GM10266 (cell line): ENCODE results near the gene CCN6.
"Not testable (repeated sequence)": the region's sequence is repeated elsewhere in the genome, so short reads cannot be mapped to it uniquely, and the experiment has no call there.

Experiments used
- DNase-seq: peaks from one replicate; pipeline ENCODE4 v3.0.0; 2012; ENCODE audit errors: extremely low spot score
- CTCF ChIP-seq: IDR thresholded peaks from 2 replicates; pipeline ENCODE4 v1.5.1; 2012; ENCODE audit warnings: mild to moderate bottlenecking, low read depth; ENCODE audit not compliant: control insufficient read depth, insufficient read depth; ENCODE audit errors: missing control alignments

CCN6 gene

GRCh38 chr6:112050429-112050828 lies 3.5 kb upstream of the CCN6 start:
- no peak for DNase-seq
- TF ChIP-seq CTCF: no peak

GRCh38 chr6:112051251-112051740 lies 2.6 kb upstream of the CCN6 start:
- not testable (repeated sequence) for DNase-seq

GRCh38 chr6:112054555-112055190 lies 769 bp downstream of the CCN6 start:
- TF ChIP-seq CTCF: no peak
- no peak for DNase-seq

DNA sequence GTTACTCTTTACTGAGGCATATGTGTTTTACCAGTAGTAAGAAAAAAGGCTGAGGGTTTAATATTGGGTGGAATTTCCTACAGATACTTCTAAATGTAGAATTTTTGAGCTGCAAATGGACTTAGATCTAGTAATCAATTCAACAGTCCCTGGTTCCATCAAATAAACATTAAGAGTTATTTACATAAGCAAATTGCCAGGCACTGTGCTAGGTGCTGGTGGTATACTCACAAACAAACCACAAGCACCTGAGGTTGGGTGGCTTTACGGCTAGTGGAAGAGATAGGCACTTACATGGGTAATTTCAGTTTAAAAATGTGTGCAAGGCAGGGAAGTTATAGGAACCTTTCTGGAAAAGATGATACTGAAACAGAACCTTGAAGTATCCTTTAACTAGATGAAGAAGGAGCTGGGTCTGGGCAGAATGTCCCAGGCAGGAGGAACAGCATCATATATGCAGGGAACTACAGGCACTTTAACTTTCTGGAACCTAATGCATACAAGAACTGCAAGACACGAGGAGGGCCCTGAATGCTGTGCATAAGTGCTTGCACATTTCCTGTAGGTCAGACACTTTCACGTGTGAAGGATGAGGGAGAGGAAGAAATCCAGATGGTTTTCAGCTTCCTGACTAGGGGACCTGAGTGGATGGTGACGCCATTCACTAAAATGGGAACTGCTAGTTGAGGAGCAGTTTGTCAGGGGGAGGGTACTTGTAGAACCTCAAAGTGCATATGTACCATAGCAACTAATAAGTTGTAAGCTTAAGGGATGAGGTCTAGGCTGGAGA lies 4.5 kb downstream of the CCN6 start:
- TF ChIP-seq CTCF: no peak
- DNase-seq: no peak

DNA sequence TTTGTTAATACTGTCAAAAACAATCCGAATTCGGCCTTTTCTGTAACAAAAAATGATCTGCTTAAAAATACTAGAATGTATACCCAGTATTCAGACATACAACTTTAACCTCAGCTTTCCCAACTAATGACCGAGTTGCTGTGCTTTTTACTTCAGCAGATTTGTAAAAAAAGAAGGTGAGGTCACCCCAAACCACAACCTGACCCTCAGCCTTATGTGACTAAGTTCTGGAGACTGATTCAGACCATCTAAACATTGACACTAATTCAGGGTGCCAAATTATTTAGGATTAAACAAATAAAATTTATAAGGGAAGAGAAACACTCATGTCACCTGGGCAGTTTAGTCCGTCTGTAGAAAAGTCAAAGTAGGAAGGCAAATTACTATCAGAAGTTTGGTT lies 7.7 kb downstream of the CCN6 start:
- no peak for TF ChIP-seq CTCF
- DNase-seq: no peak

DNA sequence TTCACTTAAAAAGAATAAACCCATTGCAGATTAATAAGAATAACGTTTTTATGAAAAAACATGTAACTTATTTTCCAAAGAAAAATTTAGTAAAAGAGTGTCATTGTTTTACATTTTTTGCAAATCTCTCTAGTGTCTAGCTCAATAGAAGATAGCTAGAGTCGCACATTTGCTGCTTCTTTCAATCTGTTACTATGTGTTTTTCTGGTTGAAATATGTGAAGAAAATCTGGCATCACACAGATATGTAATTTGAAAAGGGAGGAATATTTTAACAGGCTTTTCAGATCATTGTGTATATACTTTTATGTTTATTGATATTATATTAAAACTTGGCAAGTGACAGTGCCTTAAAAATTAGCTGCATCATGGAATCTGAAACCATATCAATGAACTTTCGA lies 9.1 kb downstream of the CCN6 start:
- no peak for TF ChIP-seq CTCF

GRCh38 chr6:112065426-112065986 lies 11.6 kb downstream of the CCN6 start:
- no peak for DNase-seq
- TF ChIP-seq CTCF: no peak

More for the DNA sequence above, 9.1 kb downstream of the CCN6 start:
- DNase-seq: no peak

- DNase-seq: no peak
- TF ChIP-seq CTCF: no peak
Measured at GRCh38 chr6:112066606-112067005, 12.7 kb downstream of the CCN6 start.
